Upper lobe of left lung (tissue), 4 donors: ENCODE data around the gene TENM4.

Source experiments
- EP300 ChIP-seq, 4 donors: sonication (generic); formaldehyde crosslinking; IDR thresholded peaks; one replicate each; pipeline ENCODE4 v1.5.1; 2017; ENCODE audit warnings: antibody characterized with exemption in 4 of 4, control low read depth in 2 of 4
- POLR2A ChIP-seq, 4 donors: fragments of 450-650 bp; IDR thresholded peaks; one replicate each; pipeline ENCODE4 v1.5.1; 2016 to 2017; ENCODE audit warnings: antibody characterized with exemption in 4 of 4, mild to moderate bottlenecking in 2 of 4
- POLR2AphosphoS5 ChIP-seq, 2 donors: sonication (generic); formaldehyde crosslinking; IDR thresholded peaks; one replicate each; pipeline ENCODE4 v1.5.1; 2017; ENCODE audit warnings: antibody characterized with exemption in 2 of 2
- TF ChIP-seq, protein P1 (sequence below), 6 experiments: fragments of 450-650 bp in 4 of 6; fragments of 200-600 bp in 2 of 6; sonication (generic) in 2 of 6; IDR thresholded peaks; one replicate each; pipeline ENCODE4 v1.5.1; 2016 to 2019; ENCODE audit warnings: antibody characterized with exemption in 6 of 6

DNA sequence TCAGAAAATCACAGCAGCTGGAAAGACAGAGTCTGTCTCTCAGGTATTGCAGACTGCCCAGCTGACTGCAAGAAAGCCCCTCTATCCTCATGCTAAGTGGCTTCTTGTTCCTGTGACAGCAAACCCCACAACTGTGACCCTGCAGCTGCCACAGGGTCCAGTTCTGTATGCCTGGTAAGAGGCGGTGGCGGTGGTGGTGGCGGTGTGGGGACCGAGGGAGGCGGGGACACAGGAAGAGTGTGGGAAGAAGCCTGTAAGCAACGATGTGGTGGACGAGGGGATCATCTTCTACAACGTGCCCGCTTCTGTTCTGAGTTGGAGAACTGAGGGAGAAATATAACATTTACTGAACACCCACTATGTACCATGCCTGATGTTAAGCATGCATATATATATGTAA is 112.4 kb downstream of the TENM4 start:
- TF ChIP-seq POLR2A (IDR thresholded peaks at IDR 0.05) (no peak), POLR2AphosphoS5 (IDR thresholded peaks at IDR 0.05) (no peak), EP300 (IDR thresholded peaks at IDR 0.05) (no peak)
- TF ChIP-seq, protein P1, sequence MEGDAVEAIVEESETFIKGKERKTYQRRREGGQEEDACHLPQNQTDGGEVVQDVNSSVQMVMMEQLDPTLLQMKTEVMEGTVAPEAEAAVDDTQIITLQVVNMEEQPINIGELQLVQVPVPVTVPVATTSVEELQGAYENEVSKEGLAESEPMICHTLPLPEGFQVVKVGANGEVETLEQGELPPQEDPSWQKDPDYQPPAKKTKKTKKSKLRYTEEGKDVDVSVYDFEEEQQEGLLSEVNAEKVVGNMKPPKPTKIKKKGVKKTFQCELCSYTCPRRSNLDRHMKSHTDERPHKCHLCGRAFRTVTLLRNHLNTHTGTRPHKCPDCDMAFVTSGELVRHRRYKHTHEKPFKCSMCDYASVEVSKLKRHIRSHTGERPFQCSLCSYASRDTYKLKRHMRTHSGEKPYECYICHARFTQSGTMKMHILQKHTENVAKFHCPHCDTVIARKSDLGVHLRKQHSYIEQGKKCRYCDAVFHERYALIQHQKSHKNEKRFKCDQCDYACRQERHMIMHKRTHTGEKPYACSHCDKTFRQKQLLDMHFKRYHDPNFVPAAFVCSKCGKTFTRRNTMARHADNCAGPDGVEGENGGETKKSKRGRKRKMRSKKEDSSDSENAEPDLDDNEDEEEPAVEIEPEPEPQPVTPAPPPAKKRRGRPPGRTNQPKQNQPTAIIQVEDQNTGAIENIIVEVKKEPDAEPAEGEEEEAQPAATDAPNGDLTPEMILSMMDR (IDR thresholded peaks at IDR 0.05): no peak
